Hepatocyte (in vitro differentiated cells): ENCODE results near the gene RASA3. TPM values are rescaled to one million over a fixed set of nuclear protein-coding genes. Genes with fewer than 3 reads are reported as not detected.

Source experiments
- DNase-seq: peaks from one replicate; pipeline ENCODE4 v3.0.0-alpha.2; 2016; ENCODE audit warnings: low spot score
- H2AFZ ChIP-seq: fragments of 200-600 bp; sonication (generic); 2 replicates; pipeline ENCODE4 v1.6.0; 2016; ENCODE audit warnings: antibody characterized with exemption, mild to moderate bottlenecking
- H3K27ac ChIP-seq: fragments of 200-600 bp; sonication (generic); 2 replicates; pipeline ENCODE4 v1.5.1; 2016; ENCODE audit warnings: mild to moderate bottlenecking
- H3K27me3 ChIP-seq: fragments of 200-600 bp; sonication (generic); 2 replicates; pipeline ENCODE4 v1.6.1; 2016
- H3K36me3 ChIP-seq: fragments of 200-600 bp; sonication (generic); replicated peaks from 2 replicates; pipeline ENCODE4 v1.5.1; 2016; ENCODE audit warnings: low read depth; ENCODE audit not compliant: insufficient read depth
- H3K4me1 ChIP-seq: fragments of 200-600 bp; sonication (generic); 2 replicates; pipeline ENCODE4 v1.5.1; 2016; ENCODE audit warnings: mild to moderate bottlenecking, moderate library complexity; ENCODE audit not compliant: insufficient read depth
- H3K4me2 ChIP-seq: fragments of 200-600 bp; sonication (generic); 2 replicates; pipeline ENCODE4 v1.6.0; 2016
- H3K4me3 ChIP-seq: fragments of 200-600 bp; sonication (generic); 2 replicates; pipeline ENCODE4 v1.5.1; 2016; ENCODE audit warnings: mild to moderate bottlenecking
- H3K79me2 ChIP-seq: fragments of 200-600 bp; sonication (generic); 2 replicates; pipeline ENCODE4 v1.6.0; 2017; ENCODE audit warnings: mild to moderate bottlenecking
- H3K9me2 ChIP-seq: fragments of 200-600 bp; sonication (generic); replicated peaks from 2 replicates; pipeline ENCODE4 v1.6.0; 2017; ENCODE audit warnings: mild to moderate bottlenecking; ENCODE audit not compliant: insufficient read depth
- H3K9me3 ChIP-seq: fragments of 200-600 bp; sonication (generic); 2 replicates; pipeline ENCODE4 v1.5.1; 2016; ENCODE audit warnings: low read depth, mild to moderate bottlenecking
- H4K20me1 ChIP-seq: fragments of 200-600 bp; sonication (generic); 2 replicates; pipeline ENCODE4 v1.6.0; 2016; ENCODE audit warnings: mild to moderate bottlenecking; ENCODE audit not compliant: insufficient read depth, poor library complexity, severe bottlenecking
- CTCF ChIP-seq: fragments of 200-600 bp; sonication (generic); IDR thresholded peaks from 2 replicates; pipeline ENCODE4 v1.5.1; 2016; ENCODE audit warnings: antibody characterized with exemption, mild to moderate bottlenecking; ENCODE audit not compliant: poor library complexity
- EZH2 ChIP-seq: fragments of 200-600 bp; sonication (generic); IDR thresholded peaks from 2 replicates; pipeline ENCODE4 v1.6.1; 2016; ENCODE audit warnings: antibody characterized with exemption, mild to moderate bottlenecking, borderline replicate concordance
- EZH2phosphoT487 ChIP-seq: fragments of 200-600 bp; sonication (generic); IDR thresholded peaks from one replicate; pipeline ENCODE4 v1.6.1; 2018; ENCODE audit warnings: antibody characterized with exemption, mild to moderate bottlenecking, low read depth, moderate library complexity; ENCODE audit not compliant: unreplicated experiment, severe bottlenecking
- WGBS: methylation state at CpG from one replicate; pipeline ENCODE4 v1.1.6; 2016; ENCODE audit warnings: low lambda C conversion rate; ENCODE audit errors: missing lambda C conversion rate; 5-methylcytosine and 5-hydroxymethylcytosine counted together
- polyA plus RNA-seq: library from polyadenylated mRNA; unstranded; fragments of >200 nt; fragmentation: Nextera tagmentation; extraction: Ambion mirVana; gene quantifications from 2 replicates; pipeline ENCODE4 v1.2.1, GENCODE V29; 2016
- total RNA-seq: library from RNA; depleted of rRNA; stranded (reverse); fragments of >200 nt; gene quantifications from 2 replicates; pipeline ENCODE4 v1.2.3, GENCODE V29; 2014

RASA3 gene
- total and polyA plus RNA-seq, 2 experiments from 2014 or later, result 5.6 to 6.1 TPM

- Histone ChIP-seq H3K4me2 (no peak overlapping the region), H3K9me2 (no peaks in the 10 kb centered on the region), H3K9me3 (no peaks in the 10 kb centered on the region), H4K20me1 (no peaks in the 10 kb centered on the region), H3K79me2 (no peaks in the 10 kb centered on the region), H3K27ac (no peak overlapping the region), H3K4me1 (no peaks in the 10 kb centered on the region), H2AFZ (no peak overlapping the region), H3K27me3 (no peaks in the 10 kb centered on the region), H3K4me3 (no peak overlapping the region), H3K36me3 (no peaks in the 10 kb centered on the region)
- 97% methylated on average over 37 of the region's 42 CpGs for WGBS
- no peak for DNase-seq
- TF ChIP-seq EZH2 (no peak), EZH2phosphoT487 (no peak), CTCF (no peak)
Observed at GRCh38 chr13:113952151-113952982, 180.1 kb downstream of the RASA3 start.

DNA sequence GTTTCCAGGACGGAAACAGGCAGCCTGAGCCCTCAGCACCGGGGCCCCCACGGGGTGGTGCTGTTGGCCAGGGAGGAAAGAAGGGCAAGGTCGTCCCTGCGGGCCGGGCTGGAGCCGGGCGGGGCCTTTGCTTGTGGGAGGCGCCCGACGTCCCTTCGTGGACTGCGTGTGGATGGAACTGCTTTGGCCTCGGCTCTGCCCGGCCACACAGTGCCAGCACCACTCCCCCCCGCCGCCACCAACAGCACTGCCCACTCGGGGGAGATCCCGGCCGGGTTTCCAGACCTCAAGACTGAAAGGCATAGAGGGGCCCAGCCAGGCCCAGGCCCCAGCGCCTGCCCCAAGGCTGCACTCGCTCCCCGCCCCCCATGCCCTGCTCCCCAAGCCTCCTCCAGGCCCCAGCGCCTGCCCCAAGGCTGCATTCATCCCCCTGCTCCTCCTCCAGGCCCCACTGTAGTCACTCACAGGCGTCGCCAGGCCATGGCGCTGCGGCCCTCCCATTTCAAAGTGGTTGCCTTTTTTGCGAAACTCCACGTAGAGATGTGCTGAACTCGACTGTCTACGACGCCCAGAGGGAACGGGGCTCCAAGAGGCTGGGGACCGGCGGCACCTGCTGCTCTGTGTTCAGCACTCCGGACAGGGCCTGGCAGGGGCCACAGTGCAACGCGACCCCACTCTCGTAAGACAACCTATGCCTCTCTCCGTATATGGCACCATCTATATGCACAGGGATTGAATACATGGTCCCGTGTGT lies 181.0 kb downstream of the RASA3 start:
- H3K79me2 ChIP-seq, result no peaks in the 10 kb centered on the region
- H3K27me3 ChIP-seq, result no peaks in the 10 kb centered on the region
- WGBS, result 61% methylated on average over 27 of the region's 42 CpGs
- no peaks in the 10 kb centered on the region for H4K20me1 ChIP-seq
- H3K4me3 ChIP-seq, result no peak overlapping the region
- TF ChIP-seq EZH2phosphoT487 (no peak), EZH2 (no peak), CTCF (peak; percentile 74)
- no peaks in the 10 kb centered on the region for H3K9me2 ChIP-seq
- H3K36me3 ChIP-seq, result no peaks in the 10 kb centered on the region
- H2AFZ ChIP-seq, result no peak overlapping the region
- H3K27ac ChIP-seq, result no peak overlapping the region
- no peaks in the 10 kb centered on the region for H3K9me3 ChIP-seq
- peak overlapping the region; percentile 51 for H3K4me2 ChIP-seq
- DNase-seq, result peak; percentile 88
- no peaks in the 10 kb centered on the region for H3K4me1 ChIP-seq

- Histone ChIP-seq H3K79me2 (no peaks in the 10 kb centered on the region), H3K27me3 (no peaks in the 10 kb centered on the region), H3K27ac (no peak overlapping the region), H3K9me2 (no peaks in the 10 kb centered on the region), H3K4me3 (no peak overlapping the region), H3K4me2 (no peak overlapping the region), H4K20me1 (no peaks in the 10 kb centered on the region), H3K9me3 (no peaks in the 10 kb centered on the region), H3K36me3 (no peaks in the 10 kb centered on the region), H2AFZ (no peak overlapping the region), H3K4me1 (no peaks in the 10 kb centered on the region)
- TF ChIP-seq CTCF (no peak), EZH2 (no peak), EZH2phosphoT487 (no peak)
- DNase-seq, result no peak
- 78% methylated on average over 23 of the region's 24 CpGs for WGBS
Observed at GRCh38 chr13:113950451-113951245, 181.8 kb downstream of the RASA3 start.
